ENCODE data around the gene ADORA3.

DNA sequence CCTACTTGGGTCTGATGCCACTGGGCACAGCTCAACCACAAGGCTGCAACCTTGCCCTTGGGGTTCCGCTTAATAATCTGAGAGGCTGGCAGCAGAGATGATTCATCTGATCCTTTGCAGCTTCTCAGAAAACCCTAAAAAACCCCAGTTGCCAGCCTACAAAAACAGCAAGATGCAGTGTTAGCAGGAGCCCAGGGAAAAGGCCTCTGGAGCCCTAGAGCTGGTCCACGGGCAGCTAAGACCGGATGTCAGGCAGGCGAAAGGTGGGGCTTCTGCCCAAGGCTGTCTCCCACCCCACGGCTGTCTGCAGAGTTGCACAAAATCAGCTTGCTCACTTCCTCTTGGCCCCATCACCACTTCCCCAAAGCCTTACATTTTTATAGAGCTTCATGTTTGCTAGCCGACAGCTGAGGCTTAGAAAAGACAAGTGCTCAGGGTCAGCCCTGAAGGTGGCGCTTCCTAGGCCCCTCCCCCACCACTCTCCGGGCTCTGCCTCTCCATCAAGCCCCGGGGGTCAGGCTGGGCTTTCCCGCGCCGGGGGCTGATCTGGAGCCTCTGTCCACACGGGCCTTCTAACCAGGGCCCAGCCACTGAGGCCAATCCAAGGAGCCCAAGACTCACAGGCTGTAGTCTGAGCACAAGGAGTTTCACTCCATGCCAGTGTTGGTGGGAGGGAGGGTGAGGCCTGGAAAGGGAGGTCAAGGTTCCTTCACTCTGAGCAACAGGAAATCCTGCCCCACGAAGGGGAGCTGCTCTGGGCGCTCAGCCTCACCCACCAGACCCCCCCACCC, 4.2 kb upstream of the ADORA3 start:
- peak; percentile 23 for TF ChIP-seq POLR2A (IDR thresholded peaks at IDR 0.05; ENCODE audit: extremely low read depth, insufficient read length)
- TF ChIP-seq, protein P1, sequence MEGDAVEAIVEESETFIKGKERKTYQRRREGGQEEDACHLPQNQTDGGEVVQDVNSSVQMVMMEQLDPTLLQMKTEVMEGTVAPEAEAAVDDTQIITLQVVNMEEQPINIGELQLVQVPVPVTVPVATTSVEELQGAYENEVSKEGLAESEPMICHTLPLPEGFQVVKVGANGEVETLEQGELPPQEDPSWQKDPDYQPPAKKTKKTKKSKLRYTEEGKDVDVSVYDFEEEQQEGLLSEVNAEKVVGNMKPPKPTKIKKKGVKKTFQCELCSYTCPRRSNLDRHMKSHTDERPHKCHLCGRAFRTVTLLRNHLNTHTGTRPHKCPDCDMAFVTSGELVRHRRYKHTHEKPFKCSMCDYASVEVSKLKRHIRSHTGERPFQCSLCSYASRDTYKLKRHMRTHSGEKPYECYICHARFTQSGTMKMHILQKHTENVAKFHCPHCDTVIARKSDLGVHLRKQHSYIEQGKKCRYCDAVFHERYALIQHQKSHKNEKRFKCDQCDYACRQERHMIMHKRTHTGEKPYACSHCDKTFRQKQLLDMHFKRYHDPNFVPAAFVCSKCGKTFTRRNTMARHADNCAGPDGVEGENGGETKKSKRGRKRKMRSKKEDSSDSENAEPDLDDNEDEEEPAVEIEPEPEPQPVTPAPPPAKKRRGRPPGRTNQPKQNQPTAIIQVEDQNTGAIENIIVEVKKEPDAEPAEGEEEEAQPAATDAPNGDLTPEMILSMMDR (IDR thresholded peaks at IDR 0.05; ENCODE audit: low read depth, low read length), result peak; percentile 36
- TF ChIP-seq MAX (IDR thresholded peaks at IDR 0.05; ENCODE audit: low read depth, low read length), result peak; percentile 56; the same call in 1 of the 2 replicates

Data from NB4 (cell line).